GM10266 (cell line): ENCODE measurements around the gene RNF144A.

Source experiments
- DNase-seq: peaks from one replicate; pipeline ENCODE4 v3.0.0; 2012; ENCODE audit errors: extremely low spot score
- CTCF ChIP-seq: IDR thresholded peaks from 2 replicates; pipeline ENCODE4 v1.5.1; 2012; ENCODE audit warnings: mild to moderate bottlenecking, low read depth; ENCODE audit not compliant: control insufficient read depth, insufficient read depth; ENCODE audit errors: missing control alignments

The RNF144A gene

GRCh38 chr2:6948677-6949351, 31.6 kb downstream of the RNF144A start:
- no peak for DNase-seq
- no peak for TF ChIP-seq CTCF

GRCh38 chr2:6951046-6951445, 33.8 kb downstream of the RNF144A start:
- no peak for TF ChIP-seq CTCF
- DNase-seq = no peak

DNA sequence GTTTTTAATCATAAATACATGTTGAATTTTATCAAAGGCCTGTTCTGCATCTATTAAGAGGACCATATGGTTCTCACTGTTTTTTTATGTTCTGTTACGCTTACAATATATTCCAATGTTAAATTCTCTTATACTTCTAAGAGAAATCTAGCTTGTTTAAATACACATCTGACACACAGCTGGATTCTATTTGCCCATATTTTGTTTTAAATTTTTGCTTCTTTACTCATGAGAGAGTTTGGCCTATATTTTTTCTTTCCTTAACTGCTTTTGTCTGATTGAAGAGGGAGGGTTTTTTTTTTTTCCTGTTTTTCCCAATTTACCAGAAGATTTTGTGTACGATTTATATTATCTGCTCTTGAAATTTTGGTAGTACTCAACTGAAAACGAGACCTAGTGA, 34.9 kb downstream of the RNF144A start:
- no peak for DNase-seq
- no peak for TF ChIP-seq CTCF

DNA sequence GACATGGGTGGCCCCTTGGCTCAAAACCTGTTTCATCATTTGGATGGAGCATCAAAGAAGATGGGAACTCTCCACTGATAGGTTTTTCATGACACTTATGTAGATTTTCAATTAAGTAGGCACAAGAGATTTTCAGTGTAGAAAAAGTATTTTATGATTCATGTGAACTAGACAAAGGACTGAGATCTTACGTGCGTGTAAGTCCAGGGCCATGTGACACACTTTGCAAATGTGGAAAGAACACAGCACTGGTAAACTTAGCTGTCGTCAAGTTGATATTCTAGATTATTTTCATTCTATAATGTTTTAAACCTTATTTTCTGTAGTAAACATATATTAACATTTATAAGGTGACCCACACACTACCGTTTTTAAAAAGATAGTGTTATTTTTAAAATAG, 37.4 kb downstream of the RNF144A start:
- TF ChIP-seq CTCF = no peak
- DNase-seq = no peak

- no peak for DNase-seq
- TF ChIP-seq CTCF = no peak
These were observed 38.4 kb downstream of the RNF144A start for GRCh38 chr2:6955511-6956136.

GRCh38 chr2:6956566-6956965, 39.4 kb downstream of the RNF144A start:
- TF ChIP-seq CTCF = no peak
- DNase-seq = no peak

DNA sequence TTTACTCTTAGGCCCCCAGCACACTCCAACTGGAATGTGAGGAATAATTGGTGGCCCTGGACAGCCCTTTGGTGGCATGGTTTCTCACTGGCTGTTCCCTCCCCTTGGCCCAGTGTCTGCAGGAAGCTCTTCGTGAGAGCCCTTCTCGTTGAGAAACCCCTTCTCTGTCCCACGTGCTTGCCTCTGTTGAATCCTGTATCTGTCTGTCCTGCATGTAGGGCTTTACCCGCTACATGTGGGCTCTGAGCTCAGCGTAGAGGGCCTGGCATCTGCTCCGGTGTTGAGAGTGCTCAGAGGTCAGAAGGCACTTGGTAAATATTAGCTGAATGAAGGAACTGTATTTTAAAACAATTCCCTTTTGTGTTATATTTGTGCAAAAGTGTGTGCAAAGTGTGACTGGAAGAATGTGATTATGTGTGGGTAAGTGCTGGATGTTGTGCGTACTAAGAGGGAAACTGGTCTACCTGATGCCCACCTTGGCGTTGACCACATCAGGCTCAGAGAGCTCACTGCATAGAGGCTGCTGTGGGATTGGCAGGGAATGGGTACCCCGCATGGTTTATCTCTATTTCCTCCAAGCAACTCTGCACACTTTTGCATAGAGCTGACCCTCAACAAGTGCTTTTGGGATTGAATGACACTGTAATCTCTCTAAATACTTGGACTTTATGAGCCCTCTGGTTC, 40.0 kb downstream of the RNF144A start:
- DNase-seq = no peak
- no peak for TF ChIP-seq CTCF
